GM18951 (cell line): ENCODE results near the gene FNIP2.
"Not testable (repeated sequence)": the region's sequence is repeated elsewhere in the genome, so short reads cannot be mapped to it uniquely, and the experiment has no call there.

ENCODE experiments used
- POLR2A ChIP-seq: IDR thresholded peaks from 4 replicates; pipeline ENCODE4 v1.6.1; 2011; ENCODE audit warnings: mild to moderate bottlenecking; ENCODE audit not compliant: insufficient read length, insufficient read depth; ENCODE audit errors: extremely low read depth
- in situ Hi-C: fragments of 300-500 bp; cut with MboI; formaldehyde crosslinking; loops from one replicate; pipeline ENCODE4 v1.12.0; 2022; ENCODE audit warnings: low sequenced_read_pairs, mixed read lengths, inconsistent platforms; ENCODE audit not compliant: unreplicated experiment

The FNIP2 gene

GRCh38 chr4:158789853-158790252 lies 21.0 kb downstream of the FNIP2 start:
- in situ Hi-C loops: no loop called here
- TF ChIP-seq POLR2A: no peak

- in situ Hi-C loops: no loop called here
- no peak for TF ChIP-seq POLR2A
Observed at GRCh38 chr4:158793021-158793420, 24.2 kb downstream of the FNIP2 start.

DNA sequence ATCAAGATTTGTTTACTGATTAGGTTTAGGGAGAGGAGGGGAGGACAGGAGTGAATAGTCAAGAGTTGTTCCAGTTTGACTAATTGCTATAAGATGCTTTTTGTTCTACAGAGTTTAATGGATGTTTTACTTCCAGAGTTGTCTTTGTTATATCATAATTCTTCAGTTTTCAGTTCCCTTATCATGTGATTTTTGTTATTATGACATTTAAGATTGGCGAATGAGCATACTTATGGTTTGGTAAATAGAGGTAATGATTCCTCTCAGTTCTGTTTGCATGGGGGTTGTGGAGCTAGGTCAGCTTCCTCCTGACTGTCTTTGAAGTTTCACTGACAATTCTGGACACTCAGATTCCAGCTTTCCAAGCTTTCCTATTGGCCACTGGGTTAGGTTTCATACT lies 24.6 kb downstream of the FNIP2 start:
- in situ Hi-C loops: not testable (repeated sequence)

DNA sequence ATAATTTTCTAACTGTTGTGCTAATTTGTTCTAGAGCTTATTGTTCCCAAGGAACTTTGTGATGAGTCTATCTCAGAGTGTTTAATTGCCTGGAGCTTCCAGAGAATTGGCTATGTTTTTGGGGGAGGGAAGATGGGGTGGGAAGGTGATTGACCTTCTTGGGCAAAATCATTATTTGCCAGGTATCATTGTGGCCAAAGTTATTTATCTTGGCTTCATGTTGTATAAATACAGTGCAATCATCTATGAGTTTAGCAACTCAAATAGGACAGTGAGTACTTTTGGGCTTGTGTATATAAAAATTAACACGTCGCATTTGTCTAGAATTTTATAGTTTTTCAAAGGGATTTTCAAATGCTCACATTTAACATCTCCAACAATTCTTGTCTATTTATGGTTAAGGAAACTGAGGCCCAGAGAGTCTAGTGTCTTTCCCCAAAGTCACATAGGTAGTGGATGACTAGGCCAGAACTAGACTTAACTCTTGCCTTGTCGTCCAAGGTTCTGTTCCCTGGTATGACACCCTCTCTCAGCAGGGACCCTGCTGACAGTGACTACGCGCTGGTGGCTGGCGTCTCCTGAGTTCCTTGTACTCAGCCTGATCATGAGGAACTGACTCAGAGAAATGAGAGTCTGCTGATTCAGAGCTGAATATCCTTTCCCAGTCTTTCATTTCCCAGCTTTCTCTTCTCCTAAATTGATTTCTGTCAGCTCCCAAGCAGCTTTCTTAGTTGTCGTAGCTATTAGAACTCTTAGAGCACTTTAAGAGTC lies 27.7 kb downstream of the FNIP2 start:
- no peak for TF ChIP-seq POLR2A
- in situ Hi-C loops: no loop called here

DNA sequence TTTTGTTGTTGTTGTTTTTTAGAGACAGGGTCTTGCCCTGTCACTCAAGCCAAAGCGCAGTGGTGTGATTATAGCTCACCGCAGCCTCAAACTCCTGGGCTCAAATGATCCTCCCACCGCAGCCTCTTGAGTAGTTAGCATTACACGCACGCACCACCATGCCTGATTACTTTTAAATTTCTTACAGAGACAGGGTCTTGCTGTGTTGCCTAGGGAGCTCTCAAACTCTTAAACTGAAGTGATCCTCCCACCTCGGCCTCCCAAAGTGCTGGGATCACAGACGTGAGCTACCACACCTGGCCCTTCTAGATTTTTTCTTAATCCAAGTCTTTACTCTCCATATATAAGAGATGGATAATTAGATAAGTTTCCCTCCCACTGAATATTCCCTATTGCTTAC lies 29.2 kb downstream of the FNIP2 start:
- in situ Hi-C loops: no loop called here
- no peak for TF ChIP-seq POLR2A

GRCh38 chr4:158799013-158799770 lies 30.4 kb downstream of the FNIP2 start:
- TF ChIP-seq POLR2A: no peak
- in situ Hi-C loops: no loop called here

GRCh38 chr4:158799856-158800255 lies 31.0 kb downstream of the FNIP2 start:
- in situ Hi-C loops: no loop called here
- no peak for TF ChIP-seq POLR2A

GRCh38 chr4:158801066-158801465 lies 32.2 kb downstream of the FNIP2 start:
- in situ Hi-C loops: no loop called here
- TF ChIP-seq POLR2A: no peak

DNA sequence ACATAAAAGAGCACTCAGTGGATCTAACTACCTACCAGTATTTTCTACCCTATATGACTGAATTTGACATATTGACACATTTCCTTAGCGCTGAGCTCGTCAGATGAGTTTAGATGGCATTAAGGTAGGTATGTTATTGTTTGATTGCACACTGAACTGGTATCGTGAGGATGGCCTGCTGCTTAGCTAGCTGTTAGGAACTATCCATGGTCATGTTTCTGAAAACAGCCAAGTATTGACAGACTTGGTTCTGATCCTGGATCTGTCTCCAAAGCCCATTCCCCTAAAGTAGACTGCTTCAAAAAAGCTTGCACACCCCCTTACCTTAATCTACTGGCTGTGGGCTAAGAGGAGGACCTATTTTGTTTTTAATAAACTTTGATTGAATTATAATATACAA lies 32.9 kb downstream of the FNIP2 start:
- in situ Hi-C loops: no loop called here
- no peak for TF ChIP-seq POLR2A

DNA sequence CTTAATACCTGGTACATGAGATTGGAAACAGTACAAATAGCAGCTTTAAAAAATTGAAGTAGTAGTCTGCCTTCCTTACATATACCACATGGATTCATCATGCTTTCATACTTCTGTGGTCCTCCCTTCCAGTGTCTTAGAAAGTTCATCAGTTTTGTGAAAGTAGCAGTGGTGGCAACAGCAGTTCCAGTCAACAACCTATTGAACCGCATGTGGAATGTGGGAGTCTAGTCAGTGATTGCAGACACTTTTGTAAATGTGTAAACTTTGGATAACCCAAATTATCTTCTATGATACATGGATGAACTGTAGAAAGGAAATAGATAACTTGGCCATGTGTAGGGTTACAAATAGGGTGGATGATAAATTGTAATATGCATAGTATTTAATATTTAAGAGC lies 34.1 kb downstream of the FNIP2 start:
- TF ChIP-seq POLR2A: no peak

GRCh38 chr4:158805635-158806471 lies 37.0 kb downstream of the FNIP2 start:
- in situ Hi-C loops: no loop called here
- no peak for TF ChIP-seq POLR2A

More for the DNA sequence above, 34.1 kb downstream of the FNIP2 start:
- in situ Hi-C loops: no loop called here

- in situ Hi-C loops: no loop called here
- TF ChIP-seq POLR2A: no peak
Observed at GRCh38 chr4:158807691-158808090, 38.9 kb downstream of the FNIP2 start.

DNA sequence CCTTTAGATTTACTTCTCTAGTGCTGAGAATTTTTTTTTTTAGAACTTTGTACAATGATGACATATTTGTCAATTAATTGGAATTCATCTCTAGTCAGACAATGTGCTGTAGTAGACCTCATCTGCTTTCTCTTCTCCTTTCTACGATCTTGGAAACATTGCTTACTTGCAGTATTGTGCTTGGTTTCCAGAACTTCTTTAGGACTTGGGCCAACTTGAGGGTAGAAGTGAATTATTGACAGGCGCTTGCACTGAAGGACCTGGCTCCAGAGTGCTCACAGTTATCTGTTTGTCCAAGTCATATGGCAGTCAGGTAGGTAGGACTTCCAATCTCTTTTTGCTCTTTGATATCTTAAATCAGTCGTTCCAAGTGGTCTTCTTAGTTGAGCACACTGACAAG lies 39.6 kb downstream of the FNIP2 start:
- no peak for TF ChIP-seq POLR2A
- in situ Hi-C loops: no loop called here

DNA sequence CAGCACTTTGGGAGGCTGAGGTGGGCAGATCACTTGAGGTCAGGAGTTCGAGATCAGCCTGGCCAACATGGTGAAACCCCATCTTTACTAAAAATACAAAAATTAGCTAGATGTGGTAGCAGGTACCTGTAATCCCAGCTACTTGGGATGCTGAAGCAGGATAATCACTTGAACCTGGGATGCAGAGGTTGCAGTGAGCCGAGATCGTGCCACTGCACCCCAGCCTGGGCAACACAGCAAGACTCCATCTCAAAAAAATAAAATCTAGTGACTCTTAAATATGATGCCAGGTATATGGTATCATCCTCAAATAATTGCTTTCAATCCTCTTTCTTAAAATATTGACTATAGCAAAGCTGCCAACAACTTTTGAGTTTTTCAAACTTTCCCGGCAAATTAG lies 40.4 kb downstream of the FNIP2 start:
- in situ Hi-C loops: not testable (repeated sequence)
